Testis (tissue), 2 donors: Measurements from ENCODE around the gene GPATCH11.

Source experiments
- POLR2A ChIP-seq: fragments of 450-650 bp; IDR thresholded peaks from one replicate; pipeline ENCODE4 v1.6.1; 2017; ENCODE audit warnings: antibody characterized with exemption, mild to moderate bottlenecking, moderate library complexity
- TF ChIP-seq, protein P1 (sequence below), 3 experiments: fragments of 450-650 bp in 2 of 3; fragments of 200-600 bp in 1 of 3; sonication (generic) in 1 of 3; IDR thresholded peaks; one replicate each; pipeline ENCODE4 v1.5.1; 2016 to 2019; ENCODE audit warnings: antibody characterized with exemption in 3 of 3, mild to moderate bottlenecking in 2 of 3, moderate library complexity in 1 of 3

DNA sequence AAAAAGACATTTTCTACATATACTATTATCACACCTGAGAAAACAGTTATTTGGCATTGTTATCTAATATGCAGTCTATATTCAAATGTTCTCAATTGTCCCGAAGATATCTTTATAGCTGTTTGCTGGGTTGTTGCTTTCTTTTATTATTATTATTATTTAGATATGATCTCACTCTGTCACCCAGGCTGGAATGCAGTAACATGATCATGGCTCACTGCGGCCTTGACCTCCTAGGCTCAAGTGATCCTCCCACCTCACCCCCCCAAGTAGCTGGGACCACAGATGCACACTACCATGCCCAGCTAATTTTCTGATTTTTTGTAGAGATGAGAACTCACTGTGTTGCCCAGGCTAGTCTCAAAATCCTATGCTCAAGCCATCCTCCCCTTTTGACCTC, 19.9 kb downstream of the GPATCH11 start:
- TF ChIP-seq POLR2A, result no peak
- TF ChIP-seq, protein P1, sequence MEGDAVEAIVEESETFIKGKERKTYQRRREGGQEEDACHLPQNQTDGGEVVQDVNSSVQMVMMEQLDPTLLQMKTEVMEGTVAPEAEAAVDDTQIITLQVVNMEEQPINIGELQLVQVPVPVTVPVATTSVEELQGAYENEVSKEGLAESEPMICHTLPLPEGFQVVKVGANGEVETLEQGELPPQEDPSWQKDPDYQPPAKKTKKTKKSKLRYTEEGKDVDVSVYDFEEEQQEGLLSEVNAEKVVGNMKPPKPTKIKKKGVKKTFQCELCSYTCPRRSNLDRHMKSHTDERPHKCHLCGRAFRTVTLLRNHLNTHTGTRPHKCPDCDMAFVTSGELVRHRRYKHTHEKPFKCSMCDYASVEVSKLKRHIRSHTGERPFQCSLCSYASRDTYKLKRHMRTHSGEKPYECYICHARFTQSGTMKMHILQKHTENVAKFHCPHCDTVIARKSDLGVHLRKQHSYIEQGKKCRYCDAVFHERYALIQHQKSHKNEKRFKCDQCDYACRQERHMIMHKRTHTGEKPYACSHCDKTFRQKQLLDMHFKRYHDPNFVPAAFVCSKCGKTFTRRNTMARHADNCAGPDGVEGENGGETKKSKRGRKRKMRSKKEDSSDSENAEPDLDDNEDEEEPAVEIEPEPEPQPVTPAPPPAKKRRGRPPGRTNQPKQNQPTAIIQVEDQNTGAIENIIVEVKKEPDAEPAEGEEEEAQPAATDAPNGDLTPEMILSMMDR (IDR thresholded peaks at IDR 0.05), result no peak
